NK-92 (cell line): ENCODE measurements around the gene ILF3.
"Not testable (repeated sequence)": the region's sequence is repeated elsewhere in the genome, so short reads cannot be mapped to it uniquely, and the experiment has no call there.

ENCODE experiments used
- DNase-seq: peaks from one replicate; lab custom pipeline; 2025; ENCODE audit not compliant: unreplicated experiment; lab: John Stamatoyannopoulos, UW

ILF3 gene

DNA sequence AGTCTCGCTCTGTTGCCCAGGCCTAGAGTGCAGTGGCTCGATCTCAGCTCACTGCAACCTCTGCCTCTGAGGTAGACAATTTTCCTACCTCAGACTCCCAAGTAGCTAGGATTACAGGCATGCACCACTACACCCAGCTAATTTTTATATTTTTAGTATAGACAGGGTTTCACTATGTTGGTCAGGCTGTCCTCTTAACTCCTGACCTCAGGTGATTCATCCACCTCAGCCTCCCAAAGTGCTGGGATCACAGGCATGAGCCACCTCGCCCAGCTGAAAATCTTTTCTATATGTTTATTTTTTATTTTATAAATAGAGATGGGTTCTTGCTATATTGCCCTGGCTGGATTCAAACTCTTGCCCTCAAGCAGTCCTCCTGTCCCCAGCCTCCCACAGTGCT is 17.8 kb downstream of the ILF3 start:
- DNase-seq: not testable (repeated sequence)

GRCh38 chr19:10675214-10675613 is 21.1 kb downstream of the ILF3 start:
- not testable (repeated sequence) for DNase-seq

DNA sequence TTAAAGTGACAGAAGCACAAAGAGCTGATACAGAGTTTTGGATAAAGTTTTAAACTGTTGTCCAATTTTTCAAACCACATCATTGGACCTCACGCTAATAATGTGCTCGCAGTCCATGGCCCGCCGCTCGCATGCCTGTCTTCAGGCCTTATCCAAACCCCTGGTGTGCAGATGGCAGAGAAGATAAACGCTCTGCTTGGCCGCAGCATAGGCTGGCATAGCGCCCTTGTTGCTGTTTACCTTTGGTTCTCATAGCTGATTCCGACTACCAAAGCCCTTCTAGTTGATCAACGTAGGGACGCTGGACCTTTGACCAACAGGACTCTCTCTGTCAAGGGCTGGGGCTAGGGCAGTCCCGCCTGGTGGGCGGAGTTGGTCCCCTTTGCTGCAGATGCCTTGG is 23.6 kb downstream of the ILF3 start:
- no peak for DNase-seq

DNA sequence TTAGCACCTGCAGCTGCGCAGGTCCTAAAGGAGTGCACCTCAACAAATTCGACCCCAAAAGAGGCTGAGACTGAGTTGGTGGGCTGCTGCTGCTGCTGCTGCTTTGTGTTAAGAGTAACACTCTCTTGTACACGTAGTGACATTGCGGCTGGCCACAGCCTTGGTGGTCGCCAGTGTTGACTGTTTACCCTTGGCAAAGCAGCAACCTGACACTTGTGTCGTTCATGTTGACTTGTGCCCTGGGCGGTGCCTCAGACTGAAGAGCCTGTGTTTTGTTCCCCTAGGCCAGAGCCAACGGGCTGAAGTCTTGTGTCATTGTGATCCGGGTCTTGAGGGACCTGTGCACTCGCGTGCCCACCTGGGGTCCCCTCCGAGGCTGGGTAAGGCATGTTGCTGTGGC is 24.7 kb downstream of the ILF3 start:
- no peak for DNase-seq

GRCh38 chr19:10679743-10680142 is 25.6 kb downstream of the ILF3 start:
- DNase-seq: no peak

GRCh38 chr19:10680545-10681135 is 26.5 kb downstream of the ILF3 start:
- DNase-seq: no peak

GRCh38 chr19:10681658-10682057 is 27.5 kb downstream of the ILF3 start:
- no peak for DNase-seq

DNA sequence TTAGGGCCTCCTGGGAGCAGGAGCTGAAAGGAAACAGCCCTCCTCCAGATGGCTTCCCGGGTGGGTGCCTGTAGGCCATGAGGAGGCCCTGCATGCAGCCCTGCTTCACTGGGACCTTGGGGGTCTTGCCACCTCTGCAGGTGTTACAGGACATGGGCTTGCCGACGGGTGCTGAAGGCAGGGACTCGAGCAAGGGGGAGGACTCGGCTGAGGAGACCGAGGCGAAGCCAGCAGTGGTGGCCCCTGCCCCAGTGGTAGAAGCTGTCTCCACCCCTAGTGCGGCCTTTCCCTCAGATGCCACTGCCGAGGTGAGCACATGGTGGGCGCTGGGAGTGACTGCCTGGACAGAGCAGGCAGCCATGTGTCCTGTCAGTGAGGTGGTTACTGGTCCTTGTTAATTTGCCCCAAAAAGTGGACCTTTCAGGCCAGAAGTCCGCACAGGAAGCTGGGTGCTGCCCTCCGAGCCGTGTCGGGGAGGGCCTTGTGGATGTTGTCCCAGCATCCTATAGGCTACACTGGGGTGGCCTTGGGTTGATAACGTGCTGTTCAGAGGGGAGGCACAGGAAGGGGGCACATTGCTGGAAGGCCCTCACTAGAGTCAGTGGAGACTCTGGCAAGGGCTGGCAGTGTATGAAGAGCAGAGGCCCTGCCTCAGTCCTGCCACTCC is 28.4 kb downstream of the ILF3 start:
- DNase-seq: no peak

DNA sequence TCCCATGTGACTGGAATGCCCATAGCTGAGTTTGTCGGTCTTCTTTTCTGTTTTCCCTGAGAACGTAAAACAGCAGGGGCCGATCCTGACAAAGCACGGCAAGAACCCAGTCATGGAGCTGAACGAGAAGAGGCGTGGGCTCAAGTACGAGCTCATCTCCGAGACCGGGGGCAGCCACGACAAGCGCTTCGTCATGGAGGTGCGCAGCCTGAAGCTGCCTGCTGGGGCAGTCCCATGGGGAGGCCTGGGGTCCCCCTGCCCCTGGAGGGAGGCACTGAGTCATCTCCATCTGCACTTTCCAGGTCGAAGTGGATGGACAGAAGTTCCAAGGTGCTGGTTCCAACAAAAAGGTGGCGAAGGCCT is 28.9 kb downstream of the ILF3 start:
- no peak for DNase-seq

DNA sequence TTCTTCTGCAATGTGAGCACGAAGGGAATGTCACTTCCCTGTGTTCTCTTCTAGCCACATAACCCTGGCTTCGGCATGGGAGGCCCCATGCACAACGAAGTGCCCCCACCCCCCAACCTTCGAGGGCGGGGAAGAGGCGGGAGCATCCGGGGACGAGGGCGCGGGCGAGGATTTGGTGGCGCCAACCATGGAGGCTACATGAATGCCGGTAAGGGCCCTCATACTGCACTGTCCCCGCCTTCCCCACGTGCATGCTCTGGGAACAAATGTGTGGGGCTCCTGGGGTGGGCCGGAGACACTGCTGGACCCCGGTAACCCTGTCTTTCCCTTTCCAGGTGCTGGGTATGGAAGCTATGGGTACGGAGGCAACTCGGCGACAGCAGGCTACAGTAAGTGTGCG is 29.4 kb downstream of the ILF3 start:
- DNase-seq: no peak

- DNase-seq: no peak
Measured at GRCh38 chr19:10685210-10685609, 31.1 kb downstream of the ILF3 start.

GRCh38 chr19:10686193-10686592 is 32.0 kb downstream of the ILF3 start:
- no peak for DNase-seq

- no peak for DNase-seq
Measured at GRCh38 chr19:10686661-10687517, 32.7 kb downstream of the ILF3 start.

DNA sequence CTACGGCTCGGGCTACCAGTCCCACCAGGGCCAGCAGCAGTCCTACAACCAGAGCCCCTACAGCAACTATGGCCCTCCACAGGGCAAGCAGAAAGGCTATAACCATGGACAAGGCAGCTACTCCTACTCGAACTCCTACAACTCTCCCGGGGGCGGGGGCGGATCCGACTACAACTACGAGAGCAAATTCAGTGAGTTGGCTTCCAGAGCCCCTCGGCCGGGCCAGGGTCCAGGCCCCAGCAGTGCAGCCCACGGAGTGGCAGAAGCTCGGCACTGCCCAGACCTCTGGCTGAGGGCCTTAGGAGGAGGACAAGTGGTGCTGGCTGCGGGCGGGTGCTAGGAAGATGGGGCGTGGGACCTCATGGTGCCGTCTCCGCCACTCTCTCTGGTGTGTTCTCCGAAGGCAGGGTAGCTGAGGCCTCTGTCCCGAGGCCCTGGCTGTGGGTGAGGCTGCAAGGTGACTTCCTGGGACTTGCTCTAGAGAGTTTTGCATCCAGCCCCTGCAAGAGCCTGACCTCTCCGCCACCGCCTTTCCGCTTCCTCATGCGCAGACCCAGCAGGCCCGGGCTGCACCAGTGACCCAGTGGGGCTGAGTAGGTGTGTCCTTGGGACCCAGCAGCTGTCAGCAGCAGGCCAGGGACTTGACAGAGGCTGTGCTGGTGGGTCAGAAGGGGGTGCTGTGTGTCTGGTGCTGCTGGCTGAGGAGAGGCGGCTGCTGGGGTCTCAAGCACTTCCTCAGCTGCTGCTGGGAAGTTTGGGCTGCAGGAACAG is 33.6 kb downstream of the ILF3 start:
- DNase-seq: no peak

- DNase-seq: no peak
Measured at GRCh38 chr19:10688545-10689280, 34.6 kb downstream of the ILF3 start.

GRCh38 chr19:10690341-10690781 is 36.2 kb downstream of the ILF3 start:
- no peak for DNase-seq

DNA sequence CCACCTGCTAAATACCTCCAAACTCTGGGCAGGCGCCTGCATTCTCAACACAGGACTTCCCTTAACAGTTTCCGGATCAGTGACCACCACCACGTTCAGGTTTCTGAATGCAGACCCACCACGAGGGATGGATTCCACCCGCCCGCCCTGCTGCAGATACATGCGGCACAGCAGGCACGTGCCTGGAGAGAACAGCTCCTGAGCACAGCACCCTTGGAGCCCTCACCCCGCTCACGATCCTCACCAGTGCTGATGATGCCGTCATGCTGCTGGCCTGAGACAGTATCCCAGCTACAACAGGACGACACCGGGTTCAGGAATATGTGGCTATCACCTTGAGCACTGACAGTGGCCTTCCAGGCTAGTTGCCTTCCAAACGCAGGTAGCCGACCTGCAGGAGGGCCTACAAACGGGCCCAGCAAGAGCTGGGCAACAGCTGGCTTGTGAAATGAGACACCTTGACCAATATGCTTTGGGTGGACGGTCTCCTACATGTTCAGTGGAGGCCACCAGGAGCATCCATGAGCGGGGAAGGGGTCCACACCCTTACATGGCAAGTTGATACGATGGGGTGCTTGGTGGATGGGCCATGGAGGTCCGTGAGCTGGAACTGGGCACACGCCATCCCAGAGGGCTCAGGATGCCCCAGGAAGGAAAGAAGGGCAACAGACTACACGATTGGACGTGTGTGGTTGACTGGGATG is 37.2 kb downstream of the ILF3 start:
- no peak for DNase-seq

GRCh38 chr19:10691883-10692282 is 37.7 kb downstream of the ILF3 start:
- no peak for DNase-seq

DNA sequence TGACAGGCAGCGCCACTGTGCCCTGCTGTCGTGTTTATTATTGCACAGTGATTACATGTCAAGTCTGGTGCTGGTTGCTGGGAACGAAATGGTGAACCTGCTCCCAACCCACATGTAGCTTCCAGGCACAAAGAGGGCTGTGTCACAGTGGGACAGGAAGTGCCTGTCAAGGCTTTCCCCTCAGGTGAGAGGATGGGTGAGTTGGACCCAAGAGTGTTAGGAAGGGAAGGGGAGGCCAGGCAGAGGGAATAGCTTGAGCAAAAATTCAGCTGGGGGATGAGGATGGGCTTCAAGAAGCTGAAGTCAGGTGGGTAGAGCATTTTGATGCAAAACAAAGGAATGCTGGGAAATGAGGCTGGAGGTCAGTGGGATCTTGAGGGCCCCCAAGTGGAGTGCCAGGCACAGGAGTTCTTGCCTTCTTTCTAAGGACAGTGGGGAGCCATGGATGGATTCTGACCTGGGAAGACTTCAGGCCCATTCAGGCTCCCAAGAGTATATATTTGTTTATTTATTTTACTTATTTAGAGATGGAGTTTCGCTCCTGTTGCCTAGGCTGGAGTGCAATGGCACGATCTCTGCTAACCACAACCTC is 38.6 kb downstream of the ILF3 start:
- DNase-seq: no peak
